K562 (cell line): ENCODE measurements around the gene GRIA3. TPM values are rescaled to one million over a fixed set of nuclear protein-coding genes. Genes with fewer than 3 reads are reported as not detected.

Source experiments
- ATAC-seq: fragments of 200-7000 bp; cut with Tn5 transposase; 3 replicates; pipeline ENCODE4 v1.9.1; 2020; ENCODE audit warnings: moderate library complexity
- BruUV-seq: library from RNA; stranded (reverse); fragments of 400-500 nt; replicated peaks from 2 replicates; lab custom pipeline; 2021; lab: Mats Ljungman, UMichigan
- CTCF ChIA-PET: fragments of 300-600 bp; formaldehyde crosslinking; extraction: SDS; loops from one replicate; lab custom pipeline; 2021; ENCODE audit warnings: low intra/inter-chr PET ratio; lab: Yijun Ruan, JAX
- POLR2A ChIA-PET: fragments of 300-600, 350-650 bp; sonication (Branson Sonifier 250); formaldehyde crosslinking; extraction: SDS; loops from one replicate; lab custom pipeline; 2021; ENCODE audit warnings: antibody characterized with exemption, inconsistent platforms; lab: Yijun Ruan, JAX
- DNase-seq, 4 experiments: peaks; one replicate each; pipeline versions ENCODE4 v3.0.0 to v3.0.0-alpha.2; 2011 to 2018; ENCODE audit warnings: low spot score in 3 of 4, mixed read lengths in 3 of 4; ENCODE audit errors: extremely low read depth in 1 of 4
- FAIRE-seq: peaks from 2 replicates; lab custom pipeline; 2011; peaks lifted over from hg19 to GRCh38; lab: Jason Lieb, UNC
- H2AFZ ChIP-seq: 2 replicates; pipeline ENCODE4 v1.6.0; 2011; ENCODE audit warnings: low read depth, low read length, control low read depth, inconsistent platforms
- H3K27ac ChIP-seq: fragments of 200-600 bp; 3 replicates; pipeline ENCODE4 v1.8.0; 2011; ENCODE audit warnings: low read depth, mild to moderate bottlenecking, control low read depth, inconsistent platforms, low read length, moderate library complexity, mixed read lengths; ENCODE audit errors: extremely low read depth
- H3K27me3 ChIP-seq, 2 experiments: fragments of 300-600 bp in 1 of 2; 2 replicates in 1 of 2; 3 replicates in 1 of 2; pipeline versions ENCODE4 v1.6.0 to v1.8.0; 2011; ENCODE audit warnings: inconsistent platforms in 2 of 2, low read length in 2 of 2, mild to moderate bottlenecking in 1 of 2, mixed read lengths in 1 of 2, moderate library complexity in 1 of 2; ENCODE audit not compliant: control insufficient read depth in 2 of 2, insufficient read depth in 2 of 2
- H3K36me3 ChIP-seq: fragments of 300-600 bp; 3 replicates; pipeline ENCODE4 v1.8.0; 2011; ENCODE audit warnings: mild to moderate bottlenecking, low read length, inconsistent platforms; ENCODE audit not compliant: control insufficient read depth, insufficient read depth
- H3K4me1 ChIP-seq, 2 experiments: fragments of 200-600 bp in 1 of 2; replicated peaks in 1 of 2; 2 replicates in 1 of 2; 3 replicates in 1 of 2; pipeline versions ENCODE4 v1.5.1 to v1.8.0; 2011; ENCODE audit warnings: inconsistent platforms in 2 of 2, low read length in 2 of 2, mild to moderate bottlenecking in 1 of 2, mixed read lengths in 1 of 2, moderate library complexity in 1 of 2; ENCODE audit not compliant: control insufficient read depth in 2 of 2, insufficient read depth in 2 of 2
- H3K4me2 ChIP-seq: 2 replicates; pipeline ENCODE4 v1.6.1; 2011; ENCODE audit warnings: low read length, control low read depth, inconsistent platforms, mixed read lengths; ENCODE audit not compliant: insufficient read depth
- H3K4me3 ChIP-seq: fragments of 200-600 bp; sonication (generic), shearing (Covaris generic); 2 replicates; pipeline ENCODE4 v1.5.1; 2016; ENCODE audit warnings: control low read depth, inconsistent platforms
- H3K79me2 ChIP-seq: fragments of 200-600 bp; 3 replicates; pipeline ENCODE4 v1.8.0; 2011; ENCODE audit warnings: low read length, inconsistent platforms; ENCODE audit not compliant: control insufficient read depth, insufficient read depth
- H3K9ac ChIP-seq, 2 experiments: 2 replicates each; pipeline versions ENCODE4 v1.6.0 to v1.6.1; 2011; ENCODE audit warnings: low read depth in 2 of 2, low read length in 2 of 2, control low read depth in 1 of 2, inconsistent platforms in 1 of 2, mild to moderate bottlenecking in 1 of 2, mixed read lengths in 1 of 2; ENCODE audit not compliant: insufficient read depth in 1 of 2
- H3K9me1 ChIP-seq: one replicate; pipeline ENCODE4 v1.6.0; 2011; ENCODE audit warnings: inconsistent platforms, mild to moderate bottlenecking, low read length, moderate library complexity; ENCODE audit not compliant: control insufficient read depth, insufficient read depth
- H3K9me3 ChIP-seq: replicated peaks from 2 replicates; pipeline ENCODE4 v1.5.1; 2011; ENCODE audit warnings: low read depth, low read length, inconsistent platforms; ENCODE audit not compliant: control insufficient read depth, insufficient read depth
- H4K20me1 ChIP-seq: replicated peaks from 2 replicates; pipeline ENCODE4 v1.6.1; 2011; ENCODE audit warnings: low read length, inconsistent platforms, mixed read lengths; ENCODE audit not compliant: control insufficient read depth, insufficient read depth
- C11orf30 ChIP-seq: fragments of 450-650 bp; IDR thresholded peaks from 2 replicates; pipeline ENCODE4 v1.6.1; 2016; ENCODE audit warnings: low read depth, mild to moderate bottlenecking
- CAMTA2 ChIP-seq: fragments of 250-450 bp; sonication (Bioruptor Pico); conservative IDR thresholded peaks from 2 replicates; pipeline ENCODE4 v1.5.1; 2022
- EWSR1 ChIP-seq: fragments of 450-650 bp; IDR thresholded peaks from 2 replicates; pipeline ENCODE4 v1.6.1; 2018; ENCODE audit warnings: borderline replicate concordance, mild to moderate bottlenecking, low read depth, moderate library complexity; ENCODE audit not compliant: partially characterized antibody
- HCFC1 ChIP-seq: IDR thresholded peaks from 2 replicates; pipeline ENCODE4 v1.6.1; 2012; ENCODE audit warnings: low read depth, low read length, improper control_type of control experiment
- HLTF ChIP-seq: fragments of 450-650 bp; IDR thresholded peaks from 2 replicates; pipeline ENCODE4 v1.6.1; 2016
- ILK ChIP-seq: fragments of 450-650 bp; IDR thresholded peaks from 2 replicates; pipeline ENCODE4 v1.6.1; 2016; ENCODE audit warnings: missing genetic modification characterization, low read depth, mild to moderate bottlenecking, missing compliant biosample characterization, moderate library complexity, borderline replicate concordance
- KLF13 ChIP-seq: fragments of 450-650 bp; IDR thresholded peaks from 2 replicates; pipeline ENCODE4 v1.6.1; 2016; ENCODE audit warnings: missing genetic modification characterization, low read depth, mild to moderate bottlenecking, missing compliant biosample characterization, moderate library complexity, borderline replicate concordance
- SMAD4 ChIP-seq: fragments of 250-450 bp; sonication (Bioruptor Pico); conservative IDR thresholded peaks from 2 replicates; pipeline ENCODE4 v1.8.0; 2021; ENCODE audit warnings: inconsistent platforms, mild to moderate bottlenecking, moderate library complexity
- TFAM ChIP-seq: fragments of 250-450 bp; sonication (Bioruptor Pico); conservative IDR thresholded peaks from 2 replicates; pipeline ENCODE4 v1.5.0; 2021; ENCODE audit warnings: mild to moderate bottlenecking, moderate library complexity
- ZKSCAN1 ChIP-seq: fragments of 150-350 bp; IDR thresholded peaks from 2 replicates; pipeline ENCODE4 v1.6.1; 2016; ENCODE audit warnings: low read depth, low read length
- ZNF277 ChIP-seq: fragments of 250-450 bp; sonication (Bioruptor Pico); IDR thresholded peaks from 2 replicates; pipeline ENCODE4 v1.8.0; 2022; ENCODE audit warnings: inconsistent platforms, mild to moderate bottlenecking, moderate library complexity, borderline replicate concordance
- ZNF311 ChIP-seq: fragments of 250-450 bp; sonication (Bioruptor Pico); IDR thresholded peaks from 2 replicates; pipeline ENCODE4 v1.4.0; 2020; ENCODE audit warnings: mild to moderate bottlenecking, moderate library complexity
- ZNF778 ChIP-seq: fragments of 450-650 bp; formaldehyde crosslinking; IDR thresholded peaks from 2 replicates; pipeline ENCODE4 v1.4.0; 2020; ENCODE audit warnings: mild to moderate bottlenecking, moderate library complexity
- WGBS: fragments of 100-300 bp; shearing (Covaris generic); methylation state at CpG from one replicate; pipeline ENCODE4 v1.1.6; 2016; ENCODE audit warnings: low coverage, mixed read lengths; ENCODE audit not compliant: insufficient coverage; ENCODE audit errors: missing lambda C conversion rate; 5-methylcytosine and 5-hydroxymethylcytosine counted together
- in situ Hi-C: fragments of 300-500 bp; cut with MboI; formaldehyde crosslinking; loops from 4 replicates; pipeline ENCODE4 v1.15.0; 2018; ENCODE audit warnings: inconsistent platforms, mixed read lengths
- intact Hi-C: fragments of 100-400 bp; cut with micrococcal nuclease; formaldehyde crosslinking; loops from 2 replicates; pipeline ENCODE4 v1.14.2; 2022
- polyA plus RNA-seq, 8 experiments: library from polyadenylated mRNA; depleted of rRNA in 4 of 8; stranded (reverse) in 5 of 8; unstranded in 3 of 8; fragments of >200 nt; fragmentation: Nextera tagmentation in 2 of 8; fragmentation: Illumina TruSeq in 1 of 8; extraction: Ambion mirVana in 2 of 8; extraction: Trizol in 1 of 8; gene quantifications; 2 replicates each; pipeline versions ENCODE4 v1.2.1 to v1.2.3, GENCODE V29; 2011 to 2014; ENCODE audit warnings: inconsistent platforms in 1 of 8, missing spikeins in 1 of 8
- total RNA-seq, 7 experiments: library from RNA; depleted of rRNA in 6 of 7; stranded (reverse); fragments of >200 nt in 6 of 7; fragmentation: Illumina TruSeq in 2 of 7; extraction: Trizol in 2 of 7; gene quantifications; 2 replicates each; pipeline versions ENCODE4 v1.2.1 to v1.2.3, GENCODE V29; 2011 to 2021; ENCODE audit warnings: low replicate concordance in 1 of 7

Gene GRIA3
- total and polyA plus RNA-seq, 9 of the 15 experiments (the other 6 are each of a cell fraction or from before 2014, with no cell fraction given), result 0.10 TPM; not detected in 8

- TF ChIP-seq KLF13 (tag), result no peak
- no peak for TF ChIP-seq HLTF
- no peak for TF ChIP-seq ZNF311
- no peak for TF ChIP-seq ZNF277 (CRISPR knock-in tag)
- no peak for TF ChIP-seq ILK (tag)
- TF ChIP-seq C11orf30, result no peak
- no peak for TF ChIP-seq SMAD4
- TF ChIP-seq CAMTA2 (CRISPR knock-in tag), result no peak
- no peak for TF ChIP-seq ZKSCAN1
- TF ChIP-seq HCFC1, result no peak
These were observed 83.1 kb downstream of the GRIA3 start (continued) for GRCh38 chrX:123267220-123267619.

- H3K9me1 ChIP-seq, result no peaks in the 10 kb centered on the region
- H3K27me3 ChIP-seq, result no peaks in the 10 kb centered on the region; a peak in 1 of 5 replicates
- ChIA-PET CTCF (no interaction called here), POLR2A (no interaction called here)
- H4K20me1 ChIP-seq, result no peaks in the 10 kb centered on the region
- ATAC-seq, result no peak
- BruUV-seq, result no TSS peak
- H2AFZ ChIP-seq, result no peak overlapping the region
- no peak overlapping the region for H3K27ac ChIP-seq
- DNase-seq, result no peak
- no peak for TF ChIP-seq ZNF778
- TF ChIP-seq EWSR1, result no peak
- TF ChIP-seq TFAM, result no peak
- H3K9me3 ChIP-seq, result no peaks in the 10 kb centered on the region
- H3K4me2 ChIP-seq, result no peak overlapping the region
- FAIRE-seq, result no peak
- in situ Hi-C loops (no loop called here), intact Hi-C loops (no loop called here)
- H3K79me2 ChIP-seq, result no peaks in the 10 kb centered on the region
- no peak overlapping the region for H3K9ac ChIP-seq
- no peaks in the 10 kb centered on the region for H3K4me1 ChIP-seq
- WGBS, result 0% methylated on average over 2 of the region's 2 CpGs
- no peak overlapping the region for H3K4me3 ChIP-seq
- no peaks in the 10 kb centered on the region for H3K36me3 ChIP-seq
These were observed 87.8 kb downstream of the GRIA3 start for GRCh38 chrX:123271902-123272301.
